HEK293 (cell line): ENCODE measurements around the gene SLC19A1.

Experiments used
- CTCF ChIA-PET: fragments of 350-600 bp; formaldehyde crosslinking; extraction: SDS; loops from one replicate; lab custom pipeline; 2021; ENCODE audit warnings: antibody characterized with exemption; lab: Yijun Ruan, JAX
- POLR2A ChIA-PET: fragments of 300-600 bp; formaldehyde crosslinking; extraction: SDS; loops from one replicate; lab custom pipeline; 2020; ENCODE audit warnings: antibody characterized with exemption, inconsistent platforms; lab: Yijun Ruan, JAX
- H3K27ac ChIP-seq: fragments of 200-500 bp; sonication (Bioruptor generic); 2 replicates; pipeline ENCODE4 v1.5.1; 2014; ENCODE audit warnings: low read depth, low read length, control low read depth, inconsistent platforms; ENCODE audit errors: extremely low read depth
- H3K36me3 ChIP-seq, 2 experiments: fragments of 200-500 bp in 1 of 2; sonication (Bioruptor generic) in 1 of 2; 1 replicate in 1 of 2; 2 replicates in 1 of 2; pipeline ENCODE4 v1.5.1; 2014 to 2017; ENCODE audit warnings: inconsistent platforms in 2 of 2, low read length in 2 of 2; ENCODE audit not compliant: control insufficient read depth in 2 of 2, insufficient read depth in 1 of 2
- H3K4me1 ChIP-seq: fragments of 200-500 bp; sonication (Bioruptor generic); 2 replicates; pipeline ENCODE4 v1.5.1; 2014; ENCODE audit warnings: mild to moderate bottlenecking, low read length, inconsistent platforms; ENCODE audit not compliant: control insufficient read depth, insufficient read depth
- H3K4me3 ChIP-seq: 2 replicates; pipeline ENCODE4 v1.5.1; 2011; ENCODE audit warnings: low read depth, mild to moderate bottlenecking, control low read depth, low read length, moderate library complexity
- H3K9me3 ChIP-seq: fragments of 200-500 bp; sonication (Bioruptor generic); 2 replicates; pipeline ENCODE4 v1.5.1; 2014; ENCODE audit warnings: low read depth, low read length, inconsistent platforms; ENCODE audit not compliant: control insufficient read depth, insufficient read depth
- KLF16 ChIP-seq: fragments of 450-650 bp; formaldehyde crosslinking; IDR thresholded peaks from 2 replicates; pipeline ENCODE4 v1.5.1; 2017; ENCODE audit warnings: missing biosample characterization, missing genetic modification characterization
- SETDB1 ChIP-seq: IDR thresholded peaks from one replicate; pipeline ENCODE4 v1.6.1; 2017; ENCODE audit warnings: mild to moderate bottlenecking, low read length, moderate library complexity, mixed read lengths; ENCODE audit not compliant: insufficient read length
- YY2 ChIP-seq: fragments of 450-650 bp; formaldehyde crosslinking; IDR thresholded peaks from 2 replicates; pipeline ENCODE4 v1.5.1; 2016; ENCODE audit warnings: missing biosample characterization, missing genetic modification characterization
- ZFP69B ChIP-seq: fragments of 450-650 bp; formaldehyde crosslinking; IDR thresholded peaks from 2 replicates; pipeline ENCODE4 v1.5.1; 2016; ENCODE audit warnings: missing biosample characterization, missing genetic modification characterization
- ZNF138 ChIP-seq: fragments of 450-650 bp; formaldehyde crosslinking; IDR thresholded peaks from 2 replicates; pipeline ENCODE4 v1.5.1; 2016; ENCODE audit warnings: missing biosample characterization, missing genetic modification characterization, borderline replicate concordance
- ZNF2 ChIP-seq: fragments of 450-650 bp; formaldehyde crosslinking; IDR thresholded peaks from 2 replicates; pipeline ENCODE4 v1.5.1; 2016; ENCODE audit warnings: missing biosample characterization, missing genetic modification characterization
- ZNF248 ChIP-seq: fragments of 450-650 bp; formaldehyde crosslinking; IDR thresholded peaks from 2 replicates; pipeline ENCODE4 v1.5.1; 2017; ENCODE audit warnings: missing biosample characterization, missing genetic modification characterization
- ZNF747 ChIP-seq: fragments of 450-650 bp; formaldehyde crosslinking; IDR thresholded peaks from 2 replicates; pipeline ENCODE4 v1.5.1; 2016; ENCODE audit warnings: missing biosample characterization, missing genetic modification characterization
- ZNF777 ChIP-seq: fragments of 450-650 bp; formaldehyde crosslinking; IDR thresholded peaks from 2 replicates; pipeline ENCODE4 v1.5.1; 2017; ENCODE audit warnings: missing biosample characterization, missing genetic modification characterization, borderline replicate concordance
- TF ChIP-seq, protein P1 (sequence below): fragments of 450-650 bp; formaldehyde crosslinking; IDR thresholded peaks from 2 replicates; pipeline ENCODE4 v1.5.1; 2016; ENCODE audit warnings: missing biosample characterization, missing genetic modification characterization
- TF ChIP-seq, protein P2 (sequence below): fragments of 450-650 bp; formaldehyde crosslinking; IDR thresholded peaks from 2 replicates; pipeline ENCODE4 v1.5.1; 2016; ENCODE audit warnings: missing biosample characterization, missing genetic modification characterization
- TF ChIP-seq, protein P3 (sequence below): fragments of 450-650 bp; formaldehyde crosslinking; IDR thresholded peaks from 2 replicates; pipeline ENCODE4; 2016; ENCODE audit warnings: missing biosample characterization, missing genetic modification characterization
- TF ChIP-seq, protein P4 (sequence below): fragments of 450-650 bp; formaldehyde crosslinking; IDR thresholded peaks from 2 replicates; pipeline ENCODE4 v1.5.1; 2017; ENCODE audit warnings: missing biosample characterization, missing genetic modification characterization
- TF ChIP-seq, protein P5 (sequence below): fragments of 450-650 bp; formaldehyde crosslinking; IDR thresholded peaks from 2 replicates; pipeline ENCODE4 v1.5.1; 2016; ENCODE audit warnings: missing biosample characterization, missing genetic modification characterization

The SLC19A1 gene

DNA sequence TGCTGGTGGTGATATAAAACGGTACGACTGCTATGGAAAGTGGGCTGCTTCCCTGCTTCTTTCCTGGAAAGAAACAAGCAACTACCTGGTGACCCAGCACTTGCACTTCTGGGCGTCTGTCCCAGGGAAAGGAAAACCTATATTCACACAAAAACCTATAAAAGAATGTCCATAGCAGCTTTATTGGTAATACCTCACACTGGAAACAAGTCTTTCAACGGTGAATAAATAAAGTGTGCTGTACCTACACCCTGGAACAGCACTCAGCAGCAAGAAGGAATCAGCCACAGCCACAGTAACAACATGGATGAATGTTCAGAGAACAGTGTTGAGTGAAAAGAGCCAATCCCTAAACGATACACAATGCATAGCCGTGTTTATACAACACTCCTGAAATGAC lies 19.9 kb downstream of the SLC19A1 start (continued):
- TF ChIP-seq, protein P1, sequence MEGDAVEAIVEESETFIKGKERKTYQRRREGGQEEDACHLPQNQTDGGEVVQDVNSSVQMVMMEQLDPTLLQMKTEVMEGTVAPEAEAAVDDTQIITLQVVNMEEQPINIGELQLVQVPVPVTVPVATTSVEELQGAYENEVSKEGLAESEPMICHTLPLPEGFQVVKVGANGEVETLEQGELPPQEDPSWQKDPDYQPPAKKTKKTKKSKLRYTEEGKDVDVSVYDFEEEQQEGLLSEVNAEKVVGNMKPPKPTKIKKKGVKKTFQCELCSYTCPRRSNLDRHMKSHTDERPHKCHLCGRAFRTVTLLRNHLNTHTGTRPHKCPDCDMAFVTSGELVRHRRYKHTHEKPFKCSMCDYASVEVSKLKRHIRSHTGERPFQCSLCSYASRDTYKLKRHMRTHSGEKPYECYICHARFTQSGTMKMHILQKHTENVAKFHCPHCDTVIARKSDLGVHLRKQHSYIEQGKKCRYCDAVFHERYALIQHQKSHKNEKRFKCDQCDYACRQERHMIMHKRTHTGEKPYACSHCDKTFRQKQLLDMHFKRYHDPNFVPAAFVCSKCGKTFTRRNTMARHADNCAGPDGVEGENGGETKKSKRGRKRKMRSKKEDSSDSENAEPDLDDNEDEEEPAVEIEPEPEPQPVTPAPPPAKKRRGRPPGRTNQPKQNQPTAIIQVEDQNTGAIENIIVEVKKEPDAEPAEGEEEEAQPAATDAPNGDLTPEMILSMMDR (tag by site-specific recombination), result no peak
- TF ChIP-seq ZFP69B (tag by site-specific recombination) (no peak), ZNF777 (tag by site-specific recombination) (no peak), ZNF2 (tag by site-specific recombination) (no peak), ZNF747 (tag by site-specific recombination) (no peak), SETDB1 (no peak), ZNF138 (tag by site-specific recombination) (no peak)
- TF ChIP-seq, protein P2, sequence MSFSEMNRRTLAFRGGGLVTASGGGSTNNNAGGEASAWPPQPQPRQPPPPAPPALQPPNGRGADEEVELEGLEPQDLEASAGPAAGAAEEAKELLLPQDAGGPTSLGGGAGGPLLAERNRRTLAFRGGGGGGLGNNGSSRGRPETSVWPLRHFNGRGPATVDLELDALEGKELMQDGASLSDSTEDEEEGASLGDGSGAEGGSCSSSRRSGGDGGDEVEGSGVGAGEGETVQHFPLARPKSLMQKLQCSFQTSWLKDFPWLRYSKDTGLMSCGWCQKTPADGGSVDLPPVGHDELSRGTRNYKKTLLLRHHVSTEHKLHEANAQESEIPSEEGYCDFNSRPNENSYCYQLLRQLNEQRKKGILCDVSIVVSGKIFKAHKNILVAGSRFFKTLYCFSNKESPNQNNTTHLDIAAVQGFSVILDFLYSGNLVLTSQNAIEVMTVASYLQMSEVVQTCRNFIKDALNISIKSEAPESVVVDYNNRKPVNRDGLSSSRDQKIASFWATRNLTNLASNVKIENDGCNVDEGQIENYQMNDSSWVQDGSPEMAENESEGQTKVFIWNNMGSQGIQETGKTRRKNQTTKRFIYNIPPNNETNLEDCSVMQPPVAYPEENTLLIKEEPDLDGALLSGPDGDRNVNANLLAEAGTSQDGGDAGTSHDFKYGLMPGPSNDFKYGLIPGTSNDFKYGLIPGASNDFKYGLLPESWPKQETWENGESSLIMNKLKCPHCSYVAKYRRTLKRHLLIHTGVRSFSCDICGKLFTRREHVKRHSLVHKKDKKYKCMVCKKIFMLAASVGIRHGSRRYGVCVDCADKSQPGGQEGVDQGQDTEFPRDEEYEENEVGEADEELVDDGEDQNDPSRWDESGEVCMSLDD (tag by site-specific recombination), result no peak
- TF ChIP-seq, protein P3, sequence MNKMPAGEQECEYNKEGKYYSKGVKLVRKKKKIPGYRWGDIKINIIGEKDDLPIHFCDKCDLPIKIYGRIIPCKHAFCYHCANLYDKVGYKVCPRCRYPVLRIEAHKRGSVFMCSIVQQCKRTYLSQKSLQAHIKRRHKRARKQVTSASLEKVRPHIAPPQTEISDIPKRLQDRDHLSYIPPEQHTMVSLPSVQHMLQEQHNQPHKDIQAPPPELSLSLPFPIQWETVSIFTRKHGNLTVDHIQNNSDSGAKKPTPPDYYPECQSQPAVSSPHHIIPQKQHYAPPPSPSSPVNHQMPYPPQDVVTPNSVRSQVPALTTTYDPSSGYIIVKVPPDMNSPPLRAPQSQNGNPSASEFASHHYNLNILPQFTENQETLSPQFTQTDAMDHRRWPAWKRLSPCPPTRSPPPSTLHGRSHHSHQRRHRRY, result no peak

DNA sequence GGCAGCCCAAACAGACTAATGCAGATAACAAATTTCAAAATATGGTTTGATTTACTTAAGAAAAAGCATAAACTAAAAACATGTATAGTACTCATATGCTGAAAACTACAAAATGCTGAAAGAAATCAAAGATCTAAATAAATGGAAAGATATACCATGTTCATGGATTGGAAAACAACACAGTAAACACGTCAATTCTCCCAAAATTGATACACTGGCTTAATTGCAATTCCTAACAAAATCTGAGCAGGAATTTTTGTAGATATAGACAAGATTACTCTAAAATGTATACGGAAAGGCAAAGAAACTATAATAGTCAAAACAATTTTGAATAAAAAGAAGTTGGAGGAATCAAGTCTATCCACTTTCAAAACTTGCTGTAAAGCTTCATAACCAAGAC lies 21.0 kb downstream of the SLC19A1 start:
- no peaks in the 10 kb centered on the region for H3K4me1 ChIP-seq
- POLR2A ChIA-PET, result interaction anchor here (0.9 kb wide), 1 partner anchor 11 kb away, joined by 4 read pairs; no protein-coding TSS in a partner anchor
- H3K36me3 ChIP-seq, result peaks cover 34 to 68% of the 10 kb centered on the region in 2 experiments
- no peak overlapping the region for H3K4me3 ChIP-seq
- H3K9me3 ChIP-seq, result no peaks in the 10 kb centered on the region
- CTCF ChIA-PET, result interaction anchor here (1.0 to 1.1 kb wide), 3 partner anchors 35 to 212 kb away, joined by 3 to 5 read pairs (median 3); no protein-coding TSS in a partner anchor
- H3K27ac ChIP-seq, result no peak overlapping the region
- peak; percentile 98 for TF ChIP-seq ZNF248 (tag by site-specific recombination)
- TF ChIP-seq, protein P4, sequence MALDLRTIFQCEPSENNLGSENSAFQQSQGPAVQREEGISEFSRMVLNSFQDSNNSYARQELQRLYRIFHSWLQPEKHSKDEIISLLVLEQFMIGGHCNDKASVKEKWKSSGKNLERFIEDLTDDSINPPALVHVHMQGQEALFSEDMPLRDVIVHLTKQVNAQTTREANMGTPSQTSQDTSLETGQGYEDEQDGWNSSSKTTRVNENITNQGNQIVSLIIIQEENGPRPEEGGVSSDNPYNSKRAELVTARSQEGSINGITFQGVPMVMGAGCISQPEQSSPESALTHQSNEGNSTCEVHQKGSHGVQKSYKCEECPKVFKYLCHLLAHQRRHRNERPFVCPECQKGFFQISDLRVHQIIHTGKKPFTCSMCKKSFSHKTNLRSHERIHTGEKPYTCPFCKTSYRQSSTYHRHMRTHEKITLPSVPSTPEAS (tag by site-specific recombination), result no peak
- TF ChIP-seq, all 188 proteins: peak for 1

DNA sequence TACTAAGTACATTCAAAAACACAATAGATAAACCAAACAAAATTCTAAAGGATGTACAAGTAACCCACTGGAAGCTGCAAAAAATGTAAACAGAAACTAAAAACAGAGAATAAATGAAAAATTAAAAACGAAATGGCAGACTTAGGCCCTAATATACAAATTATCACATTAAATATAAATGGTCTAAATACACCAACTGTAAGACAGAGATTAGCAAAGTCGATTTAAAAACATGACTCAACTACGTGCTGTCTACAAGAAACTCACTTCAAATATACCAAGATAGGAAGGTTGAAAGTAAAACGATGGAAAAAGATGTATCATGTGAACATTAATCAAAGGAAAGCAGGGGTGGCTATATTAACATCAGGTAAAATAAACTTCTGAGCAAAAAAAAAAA lies 23.1 kb downstream of the SLC19A1 start:
- H3K36me3 ChIP-seq, result peaks cover 34 to 69% of the 10 kb centered on the region in 2 experiments

DNA sequence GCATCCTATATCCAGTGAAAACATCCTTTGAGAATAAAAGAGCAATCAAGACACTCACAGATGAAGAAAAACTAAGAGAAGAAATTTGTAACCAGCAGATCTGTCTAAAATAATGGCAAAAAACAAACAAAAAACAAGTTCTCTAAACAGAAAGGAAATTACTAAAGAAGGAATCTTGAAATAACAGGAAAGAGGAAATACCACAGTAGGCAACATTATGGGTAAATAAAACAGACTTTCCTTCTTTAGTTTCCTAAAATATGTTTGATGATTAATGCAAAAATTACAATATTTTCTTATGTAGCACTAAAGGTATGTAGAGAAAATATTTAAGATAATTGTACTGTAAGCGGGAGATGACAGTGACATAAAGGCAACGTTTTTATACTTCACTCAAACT lies 23.5 kb downstream of the SLC19A1 start:
- H3K27ac ChIP-seq, result no peak overlapping the region
- H3K36me3 ChIP-seq, result peaks cover 34 to 69% of the 10 kb centered on the region in 2 experiments
- TF ChIP-seq, protein P5, sequence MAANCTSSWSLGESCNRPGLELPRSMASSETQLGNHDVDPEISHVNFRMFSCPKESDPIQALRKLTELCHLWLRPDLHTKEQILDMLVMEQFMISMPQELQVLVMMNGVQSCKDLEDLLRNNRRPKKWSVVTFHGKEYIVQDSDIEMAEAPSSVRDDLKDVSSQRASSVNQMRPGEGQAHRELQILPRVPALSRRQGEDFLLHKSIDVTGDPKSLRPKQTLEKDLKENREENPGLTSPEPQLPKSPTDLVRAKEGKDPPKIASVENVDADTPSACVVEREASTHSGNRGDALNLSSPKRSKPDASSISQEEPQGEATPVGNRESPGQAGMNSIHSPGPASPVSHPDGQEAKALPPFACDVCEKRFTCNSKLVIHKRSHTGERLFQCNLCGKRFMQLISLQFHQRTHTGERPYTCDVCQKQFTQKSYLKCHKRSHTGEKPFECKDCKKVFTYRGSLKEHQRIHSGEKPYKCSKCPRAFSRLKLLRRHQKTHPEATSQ (tag by site-specific recombination), result no peak
- TF ChIP-seq YY2, result no peak
- H3K4me3 ChIP-seq, result no peak overlapping the region
- no peaks in the 10 kb centered on the region for H3K4me1 ChIP-seq
- CTCF ChIA-PET, result interaction anchor here (0.8 kb wide), 1 partner anchor 328 kb away, joined by 3 read pairs; no protein-coding TSS in a partner anchor
- POLR2A ChIA-PET, result no interaction called here
- H3K9me3 ChIP-seq, result no peaks in the 10 kb centered on the region

More for the DNA sequence above, 23.1 kb downstream of the SLC19A1 start:
- TF ChIP-seq KLF16 (no peak), SETDB1 (peak; percentile 96)
- Histone ChIP-seq H3K27ac (no peak overlapping the region), H3K4me1 (no peaks in the 10 kb centered on the region), H3K9me3 (no peaks in the 10 kb centered on the region), H3K4me3 (no peak overlapping the region)
- CTCF ChIA-PET, result interaction anchor here (0.8 kb wide), 1 partner anchor 327 kb away, joined by 3 read pairs; no protein-coding TSS in a partner anchor
- POLR2A ChIA-PET, result no interaction called here
